ENCODE results near the gene SERPINI2. TPM values are rescaled to one million over a fixed set of nuclear protein-coding genes. Genes with fewer than 3 reads are reported as not detected.

The SERPINI2 gene, protein sequence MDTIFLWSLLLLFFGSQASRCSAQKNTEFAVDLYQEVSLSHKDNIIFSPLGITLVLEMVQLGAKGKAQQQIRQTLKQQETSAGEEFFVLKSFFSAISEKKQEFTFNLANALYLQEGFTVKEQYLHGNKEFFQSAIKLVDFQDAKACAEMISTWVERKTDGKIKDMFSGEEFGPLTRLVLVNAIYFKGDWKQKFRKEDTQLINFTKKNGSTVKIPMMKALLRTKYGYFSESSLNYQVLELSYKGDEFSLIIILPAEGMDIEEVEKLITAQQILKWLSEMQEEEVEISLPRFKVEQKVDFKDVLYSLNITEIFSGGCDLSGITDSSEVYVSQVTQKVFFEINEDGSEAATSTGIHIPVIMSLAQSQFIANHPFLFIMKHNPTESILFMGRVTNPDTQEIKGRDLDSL
- not detected in 2 replicates for total RNA-seq

DNA sequence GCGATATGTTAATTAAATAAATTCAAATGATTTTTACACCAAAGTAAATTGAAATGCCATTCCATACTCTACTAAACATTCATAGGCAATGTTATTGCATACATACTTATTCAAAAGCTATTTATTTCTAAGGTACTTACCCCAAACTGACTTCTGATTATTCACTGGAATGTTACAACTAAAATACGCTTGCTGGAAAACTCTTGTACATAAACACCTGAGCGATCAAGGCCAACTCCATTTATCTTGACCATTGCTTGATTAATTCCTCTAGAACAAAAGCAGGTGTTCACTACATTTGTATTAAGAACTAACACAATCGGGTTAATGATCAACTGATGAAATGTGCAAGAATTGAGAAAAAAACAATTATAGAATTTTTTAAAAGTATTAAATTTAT, at the start of gene SERPINI2:
Gene SERPINI2, minus strand, starts transcription at position 180 of the 400 bp plus-strand sequence. CDS start 2,208 bp downstream, outside the sequence.
- no peak within 1 kb of the TSS for H3K4me3 ChIP-seq (ENCODE audit: low read depth, low read length)
- TF ChIP-seq, protein P1, sequence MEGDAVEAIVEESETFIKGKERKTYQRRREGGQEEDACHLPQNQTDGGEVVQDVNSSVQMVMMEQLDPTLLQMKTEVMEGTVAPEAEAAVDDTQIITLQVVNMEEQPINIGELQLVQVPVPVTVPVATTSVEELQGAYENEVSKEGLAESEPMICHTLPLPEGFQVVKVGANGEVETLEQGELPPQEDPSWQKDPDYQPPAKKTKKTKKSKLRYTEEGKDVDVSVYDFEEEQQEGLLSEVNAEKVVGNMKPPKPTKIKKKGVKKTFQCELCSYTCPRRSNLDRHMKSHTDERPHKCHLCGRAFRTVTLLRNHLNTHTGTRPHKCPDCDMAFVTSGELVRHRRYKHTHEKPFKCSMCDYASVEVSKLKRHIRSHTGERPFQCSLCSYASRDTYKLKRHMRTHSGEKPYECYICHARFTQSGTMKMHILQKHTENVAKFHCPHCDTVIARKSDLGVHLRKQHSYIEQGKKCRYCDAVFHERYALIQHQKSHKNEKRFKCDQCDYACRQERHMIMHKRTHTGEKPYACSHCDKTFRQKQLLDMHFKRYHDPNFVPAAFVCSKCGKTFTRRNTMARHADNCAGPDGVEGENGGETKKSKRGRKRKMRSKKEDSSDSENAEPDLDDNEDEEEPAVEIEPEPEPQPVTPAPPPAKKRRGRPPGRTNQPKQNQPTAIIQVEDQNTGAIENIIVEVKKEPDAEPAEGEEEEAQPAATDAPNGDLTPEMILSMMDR (IDR thresholded peaks at IDR 0.05; ENCODE audit: insufficient read depth, low read length, poor library complexity, severe bottlenecking), result no peak
- no peaks in the 10 kb centered on the region for H3K27me3 ChIP-seq (ENCODE audit: control insufficient read depth, insufficient read depth, low read length)
- H3K36me3 ChIP-seq (ENCODE audit: control insufficient read depth, insufficient read depth, low read length), result no peaks in the 10 kb centered on the region
- no peak for DNase-seq (ENCODE audit: low read depth)

DNA sequence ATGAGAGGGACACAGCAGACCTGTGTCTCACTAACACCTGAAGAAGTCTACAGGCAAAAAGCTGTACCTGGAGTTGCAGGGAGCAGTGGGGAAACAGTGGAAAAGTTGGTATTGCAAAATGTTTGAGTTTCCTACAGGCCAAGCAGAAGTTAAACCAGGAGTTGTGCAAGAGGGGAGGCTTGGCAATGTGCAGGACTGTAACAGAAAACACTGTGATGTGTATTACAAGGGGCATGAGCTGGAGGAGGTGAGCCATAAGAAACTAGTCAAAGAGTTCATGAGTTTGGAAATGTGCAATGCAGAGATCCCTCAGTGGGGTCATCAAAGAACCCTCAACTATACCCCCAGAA, 47.1 kb upstream of the SERPINI2 start:
- DNase-seq (ENCODE audit: low read depth), result no peak
- TF ChIP-seq, protein P1 (IDR thresholded peaks at IDR 0.05; ENCODE audit: insufficient read depth, low read length, poor library complexity, severe bottlenecking), result no peak

DNA sequence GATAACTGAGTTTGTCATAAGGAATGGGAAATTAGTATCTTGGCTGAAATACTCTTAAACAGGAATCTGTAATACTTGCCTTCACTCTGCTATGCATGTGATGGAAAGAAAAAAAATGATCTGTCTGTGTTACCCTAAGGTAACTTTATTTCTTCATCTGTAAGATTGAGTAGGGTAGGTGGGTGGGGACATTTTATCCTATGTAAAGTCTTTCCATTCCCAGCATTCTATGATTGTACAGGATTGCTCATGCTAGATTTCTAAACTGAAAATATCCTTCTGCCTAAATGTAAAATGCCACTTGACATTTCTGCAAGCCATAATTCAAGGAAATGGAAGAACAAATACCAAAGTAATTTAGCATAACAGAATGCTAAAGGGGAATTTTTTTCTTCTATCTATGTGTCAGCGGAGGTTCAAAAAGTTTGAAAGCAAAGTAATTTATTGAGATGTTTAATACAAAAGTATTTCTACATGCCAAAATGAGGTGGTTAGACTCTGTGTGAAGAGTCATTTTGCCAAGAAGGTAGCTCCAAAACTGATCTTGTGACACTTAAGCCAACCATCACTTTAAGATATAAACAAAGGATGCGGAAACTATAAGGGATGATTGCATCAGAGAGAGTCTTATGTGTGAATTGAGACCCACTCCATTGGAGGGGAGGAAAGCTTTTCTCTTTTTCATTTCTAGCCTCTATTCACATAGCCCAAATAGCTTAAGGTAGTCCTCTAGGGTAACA, 46.6 kb upstream of the SERPINI2 start:
- H3K27me3 ChIP-seq (ENCODE audit: control insufficient read depth, insufficient read depth, low read length), result no peaks in the 10 kb centered on the region
- DNase-seq (ENCODE audit: low read depth), result no peak
- TF ChIP-seq, protein P1 (IDR thresholded peaks at IDR 0.05; ENCODE audit: insufficient read depth, low read length, poor library complexity, severe bottlenecking), result no peak

More for the DNA sequence above, 47.1 kb upstream of the SERPINI2 start:
- Histone ChIP-seq H3K27me3 (ENCODE audit: control insufficient read depth, insufficient read depth, low read length) (no peaks in the 10 kb centered on the region), H3K4me3 (ENCODE audit: low read depth, low read length) (no peak overlapping the region), H3K36me3 (ENCODE audit: control insufficient read depth, insufficient read depth, low read length) (no peaks in the 10 kb centered on the region)

DNA sequence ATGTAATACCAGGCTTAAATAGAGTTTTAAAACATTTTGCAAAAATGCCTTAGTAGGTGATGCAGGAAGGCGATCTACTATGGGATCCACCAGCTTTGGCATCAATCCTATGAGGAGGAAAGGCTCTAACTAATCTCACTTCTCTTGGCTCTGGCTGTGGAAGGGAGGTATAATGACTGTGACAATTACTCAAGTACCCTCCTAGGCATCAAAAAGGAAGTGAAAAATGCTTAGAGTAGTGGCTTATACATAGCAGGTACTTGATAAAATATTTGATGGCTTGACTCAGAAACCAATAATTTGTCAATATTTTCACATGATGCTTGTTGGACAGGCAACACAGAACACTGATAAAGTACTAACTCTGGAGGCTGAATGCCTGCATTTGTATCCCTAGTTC, 34.1 kb upstream of the SERPINI2 start:
- no peak for DNase-seq (ENCODE audit: low read depth)
- H3K27me3 ChIP-seq (ENCODE audit: control insufficient read depth, insufficient read depth, low read length), result no peaks in the 10 kb centered on the region
- H3K4me3 ChIP-seq (ENCODE audit: low read depth, low read length), result no peak overlapping the region
- no peaks in the 10 kb centered on the region for H3K36me3 ChIP-seq (ENCODE audit: control insufficient read depth, insufficient read depth, low read length)
- TF ChIP-seq, protein P1 (IDR thresholded peaks at IDR 0.05; ENCODE audit: insufficient read depth, low read length, poor library complexity, severe bottlenecking), result no peak

More for the DNA sequence above, 46.6 kb upstream of the SERPINI2 start:
- Histone ChIP-seq H3K4me3 (ENCODE audit: low read depth, low read length) (no peak overlapping the region), H3K36me3 (ENCODE audit: control insufficient read depth, insufficient read depth, low read length) (no peaks in the 10 kb centered on the region)

DNA sequence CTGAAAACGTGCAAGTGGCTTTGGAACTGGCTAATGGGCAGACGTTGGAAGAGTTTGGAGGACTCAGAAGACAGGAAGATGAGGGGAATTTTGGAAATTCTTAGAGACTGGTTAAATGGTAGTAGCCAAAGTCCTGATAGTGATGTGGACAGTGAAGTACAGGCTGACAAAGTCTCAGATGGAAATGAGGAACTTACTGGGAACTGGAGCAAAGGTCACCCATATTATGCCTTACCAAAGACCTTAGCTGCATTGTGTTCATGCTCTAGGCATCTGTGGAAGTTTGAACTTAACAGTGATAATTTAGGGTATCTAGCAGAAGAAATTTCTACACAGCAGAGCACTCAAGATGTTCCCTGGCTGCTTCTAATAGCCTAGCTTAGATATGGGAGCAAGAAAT, 28.6 kb upstream of the SERPINI2 start:
- Histone ChIP-seq H3K27me3 (ENCODE audit: control insufficient read depth, insufficient read depth, low read length) (no peaks in the 10 kb centered on the region), H3K36me3 (ENCODE audit: control insufficient read depth, insufficient read depth, low read length) (no peaks in the 10 kb centered on the region), H3K4me3 (ENCODE audit: low read depth, low read length) (no peak overlapping the region)
- no peak for DNase-seq (ENCODE audit: low read depth)
- TF ChIP-seq, protein P1 (IDR thresholded peaks at IDR 0.05; ENCODE audit: insufficient read depth, low read length, poor library complexity, severe bottlenecking), result no peak
